HepG2 (cell line): ENCODE results near the gene CTIF. TPM values are rescaled to one million over a fixed set of nuclear protein-coding genes. Genes with fewer than 3 reads are reported as not detected.

Experiments
- ARID3A ChIP-seq: IDR thresholded peaks from 2 replicates; pipeline ENCODE4 v1.6.1; 2012; ENCODE audit warnings: low read depth, low read length, improper control_type of control experiment
- CEBPZ ChIP-seq: IDR thresholded peaks from 2 replicates; pipeline ENCODE4 v1.6.1; 2012; ENCODE audit warnings: low read length, improper control_type of control experiment
- HDAC1 ChIP-seq: sonication (generic); formaldehyde crosslinking; IDR thresholded peaks from 2 replicates; pipeline ENCODE4 v1.5.1; 2020; ENCODE audit warnings: mild to moderate bottlenecking, missing genetic modification reagents
- MATR3 ChIP-seq: sonication (generic); formaldehyde crosslinking; IDR thresholded peaks from 2 replicates; pipeline ENCODE4 v1.4.0; 2020; ENCODE audit warnings: missing genetic modification reagents
- PHF5A ChIP-seq: IDR thresholded peaks from one replicate; pipeline ENCODE4 v1.6.1; 2018; ENCODE audit warnings: low read depth, missing genetic modification reagents; ENCODE audit not compliant: unreplicated experiment
- RFX1 ChIP-seq: fragments of 450-650 bp; IDR thresholded peaks from 2 replicates; pipeline ENCODE4 v1.6.1; 2017
- SNRNP70 ChIP-seq: fragments of 200-400 bp; formaldehyde crosslinking; IDR thresholded peaks from 2 replicates; pipeline ENCODE4 v1.6.1; 2017; ENCODE audit warnings: mild to moderate bottlenecking, low read depth, low read length, moderate library complexity
- ZBTB25 ChIP-seq: IDR thresholded peaks from 2 replicates; pipeline ENCODE4 v1.6.1; 2018; ENCODE audit warnings: missing genetic modification reagents
- ZFP82 ChIP-seq: sonication (generic); formaldehyde crosslinking; IDR thresholded peaks from 2 replicates; pipeline ENCODE4 v1.5.1; 2020; ENCODE audit warnings: mild to moderate bottlenecking, missing genetic modification reagents, borderline replicate concordance
- ZNF234 ChIP-seq: sonication (generic); formaldehyde crosslinking; conservative IDR thresholded peaks from 2 replicates; pipeline ENCODE4 v1.5.1; 2020; ENCODE audit warnings: mild to moderate bottlenecking, missing genetic modification reagents
- ZNF318 ChIP-seq: sonication (generic); formaldehyde crosslinking; IDR thresholded peaks from 2 replicates; pipeline ENCODE4 v1.4.0; 2020; ENCODE audit warnings: mild to moderate bottlenecking, missing genetic modification reagents
- ZNF33A ChIP-seq: sonication (generic); formaldehyde crosslinking; IDR thresholded peaks from 2 replicates; pipeline ENCODE4 v1.5.1; 2020; ENCODE audit warnings: missing genetic modification reagents, mild to moderate bottlenecking, moderate library complexity, borderline replicate concordance
- ZSCAN22 ChIP-seq: sonication (generic); formaldehyde crosslinking; IDR thresholded peaks from 2 replicates; pipeline ENCODE4 v1.4.0; 2020; ENCODE audit warnings: mild to moderate bottlenecking, missing genetic modification reagents
- polyA plus RNA-seq, 8 experiments: library from polyadenylated mRNA; depleted of rRNA in 3 of 8; stranded (reverse) in 7 of 8; unstranded in 1 of 8; fragments of >200 nt; fragmentation: Illumina TruSeq in 4 of 8; extraction: Trizol in 4 of 8; gene quantifications; 2 replicates each; pipeline versions ENCODE4 v1.2.1 to v1.2.3, GENCODE V29; 2011 to 2016; ENCODE audit warnings: low read depth in 4 of 8, missing spikeins in 1 of 8, mixed read lengths in 1 of 8; ENCODE audit not compliant: insufficient read depth in 1 of 8
- total RNA-seq, 5 experiments: library from RNA; depleted of rRNA; stranded (reverse); fragments of >200 nt; fragmentation: Illumina TruSeq; extraction: Trizol; gene quantifications; 2 replicates each; pipeline ENCODE4 v1.2.3, GENCODE V29; 2016; ENCODE audit warnings: low read depth in 1 of 5

CTIF gene
- total and polyA plus RNA-seq, 2 of the 13 experiments (the other 11 are each of a cell fraction or from before 2014, with no cell fraction given), result 18.2 to 28.0 TPM

GRCh38 chr18:48902023-48902855, 363.4 kb downstream of the CTIF start (continued):
- no peak for TF ChIP-seq SNRNP70
- peak; percentile 92; the same call in 1 of the 2 replicates for TF ChIP-seq HDAC1 (CRISPR knock-in tag)
- TF ChIP-seq ZNF318 (CRISPR knock-in tag), result no peak
- no peak for TF ChIP-seq ZSCAN22
- TF ChIP-seq MATR3, result no peak
- no peak for TF ChIP-seq ARID3A
- TF ChIP-seq RFX1, result no peak
- no peak for TF ChIP-seq ZFP82 (CRISPR knock-in tag)
- TF ChIP-seq ZNF33A (CRISPR knock-in tag), result no peak
- TF ChIP-seq CEBPZ, result no peak
- TF ChIP-seq ZNF234 (CRISPR knock-in tag), result no peak
- TF ChIP-seq ZBTB25 (CRISPR knock-in tag), result peak; percentile 53; the same call in 1 of the 2 replicates
- TF ChIP-seq PHF5A (CRISPR knock-in tag), result no peak
